KBM-7 (cell line): ENCODE results near the gene TSPAN33.
A peak's percentile ranks its signal among the peaks of the same experiment; 100 is the strongest.
"Not testable (repeated sequence)": the region's sequence is repeated elsewhere in the genome, so short reads cannot be mapped to it uniquely, and the experiment has no call there.

ENCODE experiments used
- DNase-seq: peaks from one replicate; pipeline ENCODE4 v3.0.0-alpha.2; 2015
- in situ Hi-C: fragments of 300-500 bp; cut with MboI; formaldehyde crosslinking; loops from 2 replicates; pipeline ENCODE4 v1.14.3; 2020; ENCODE audit warnings: low sequenced_read_pairs, low pct_unique_long_range_greater_than_20kb, mixed read lengths

Gene TSPAN33

DNA sequence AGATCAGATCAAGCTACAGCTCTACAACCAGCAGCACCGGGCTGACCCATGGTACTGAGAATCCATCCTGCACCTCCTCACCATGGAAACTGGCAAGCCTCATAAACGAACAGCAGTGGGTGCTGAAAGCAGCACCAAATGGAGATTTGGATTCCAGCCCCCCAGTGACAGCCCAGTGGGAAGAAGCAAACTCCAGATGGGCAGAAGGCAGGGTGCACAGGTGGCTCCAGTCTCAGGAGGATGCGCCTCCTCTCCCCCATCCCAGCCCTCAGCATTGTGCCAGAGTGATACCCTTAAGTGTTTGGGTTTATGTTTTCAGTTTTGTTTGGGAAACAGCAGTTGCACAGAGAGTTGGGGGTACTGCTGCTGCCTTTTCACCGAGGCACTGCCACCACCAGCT, 23.3 kb downstream of the TSPAN33 start:
- no peak for DNase-seq
- in situ Hi-C loops: no loop called here

DNA sequence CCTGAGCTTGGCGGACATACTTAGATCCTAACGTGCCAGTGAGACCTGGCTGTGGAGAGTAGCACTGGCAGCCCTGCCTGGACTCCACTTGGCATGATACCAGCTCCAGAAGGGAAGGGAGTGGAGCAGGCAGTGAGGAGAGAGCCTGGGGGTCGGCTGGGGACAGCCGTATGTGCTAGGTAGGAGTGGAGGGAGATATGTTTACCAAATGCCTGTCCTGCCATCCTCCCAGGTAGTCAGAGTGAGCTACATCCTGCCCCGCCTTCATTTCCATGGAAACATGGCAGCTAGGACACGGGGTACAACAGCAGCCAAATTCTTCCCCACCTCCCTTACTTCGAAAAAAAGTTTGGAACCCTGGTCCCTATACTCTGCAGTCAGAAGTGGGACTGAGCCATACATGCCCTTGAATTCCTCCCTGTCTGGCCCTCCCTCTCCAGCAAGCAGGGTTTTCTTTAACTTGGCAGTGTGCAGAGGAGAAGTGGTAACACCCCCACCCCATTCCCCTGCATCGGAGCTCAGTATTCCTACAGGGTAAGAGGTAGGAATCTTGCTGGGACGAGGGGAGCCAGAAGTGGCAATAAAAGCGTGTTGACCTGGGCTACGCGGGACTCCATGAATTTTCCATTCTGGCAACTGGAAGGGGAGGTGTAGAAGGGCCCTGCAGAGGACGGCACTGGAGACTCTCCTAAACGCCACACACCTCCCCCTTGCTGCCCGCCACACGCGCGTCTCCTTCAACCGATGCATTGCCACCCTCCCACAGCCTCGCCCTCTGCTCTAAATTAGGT, 23.9 kb downstream of the TSPAN33 start:
- no peak for DNase-seq
- in situ Hi-C loops: no loop called here

DNA sequence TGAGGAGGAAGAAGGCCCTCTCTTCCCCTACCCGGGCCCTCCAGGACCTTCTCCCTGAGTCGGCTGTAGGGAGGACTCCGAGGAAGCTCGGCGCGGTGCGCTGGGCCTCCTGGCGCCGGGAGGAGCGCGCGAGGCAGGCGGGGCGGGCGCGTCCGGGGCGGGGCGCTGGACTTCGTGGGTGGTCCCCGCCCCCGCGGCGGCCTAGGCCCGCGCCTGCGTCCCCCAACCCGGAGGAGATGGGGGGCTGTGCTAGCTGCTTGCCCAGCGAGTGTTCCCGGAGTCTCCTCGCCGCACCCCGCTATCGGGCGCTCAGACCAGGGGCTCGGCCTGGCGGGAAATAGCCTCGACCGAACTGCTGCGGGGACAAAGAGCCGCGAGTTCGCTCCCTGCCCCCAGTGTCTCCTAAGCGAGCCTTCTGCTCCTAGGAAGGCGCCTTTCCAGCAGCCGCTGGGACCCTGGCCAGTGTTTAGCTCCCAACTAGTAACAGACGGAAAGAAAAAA, 24.7 kb downstream of the TSPAN33 start:
- DNase-seq: no peak
- in situ Hi-C loops: no loop called here

DNA sequence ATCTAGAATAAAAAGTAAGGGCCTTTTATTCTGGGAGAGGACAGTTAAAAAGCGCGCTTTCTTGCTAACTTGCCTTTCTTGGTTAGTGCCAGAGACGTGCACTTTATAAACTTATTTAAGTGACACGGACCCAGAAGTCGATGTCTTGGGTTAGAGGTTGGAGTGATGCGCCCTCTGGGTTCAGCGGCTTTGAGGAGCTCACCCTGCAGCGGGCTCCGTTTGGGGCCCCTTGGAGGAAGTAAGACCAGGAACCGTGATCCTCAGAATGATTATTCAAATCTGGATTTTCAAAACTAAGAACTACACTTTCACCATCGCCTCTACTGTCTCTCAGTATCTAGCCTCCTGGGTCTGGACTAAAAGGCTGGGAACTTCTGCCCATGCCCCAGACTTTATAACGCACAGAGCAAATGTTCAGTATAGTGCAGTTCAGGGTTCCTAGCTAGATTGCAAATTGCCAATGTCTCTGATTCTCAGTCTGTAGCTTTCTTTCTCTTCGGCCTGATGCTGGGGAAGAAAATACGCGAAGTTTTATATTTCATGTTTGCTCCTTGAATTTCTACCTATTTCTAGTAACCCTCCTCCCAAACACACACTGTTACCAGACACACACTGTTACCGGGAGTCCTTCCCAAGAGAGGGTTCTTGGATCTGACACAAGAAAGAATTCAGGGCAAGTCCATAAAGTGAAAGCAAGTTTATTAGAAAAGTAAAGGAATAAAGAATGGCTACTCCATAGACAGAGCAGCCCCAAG, 25.4 kb downstream of the TSPAN33 start:
- DNase-seq: no peak
- in situ Hi-C loops: no loop called here

DNA sequence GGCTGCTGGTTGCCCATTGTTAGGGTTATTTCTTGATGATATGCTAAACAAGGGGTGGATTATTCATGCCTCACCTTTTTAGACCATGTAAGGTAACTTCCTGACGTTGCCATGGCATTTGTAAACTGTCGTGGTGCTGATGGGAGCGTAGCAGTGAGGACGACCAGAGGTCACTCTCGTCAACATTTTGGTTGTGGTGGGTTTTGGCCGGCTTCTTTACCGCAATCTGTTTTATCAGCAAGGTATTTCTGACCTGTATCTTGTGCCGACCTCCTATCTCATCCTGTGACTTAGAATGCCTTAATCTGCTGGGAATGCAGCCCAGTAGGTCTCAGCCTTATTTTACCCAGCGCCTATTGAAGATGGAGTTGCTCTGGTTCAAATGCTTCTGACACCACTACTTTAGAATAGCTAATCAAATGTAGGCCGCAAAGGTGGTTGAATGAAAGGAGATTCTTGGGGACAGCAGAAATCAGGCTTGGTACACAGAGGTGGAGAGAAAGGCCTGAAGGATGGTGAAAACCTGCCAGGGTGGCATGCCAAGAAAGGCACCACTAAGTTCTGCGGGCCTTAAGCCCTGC, 26.0 kb downstream of the TSPAN33 start:
- no peak for DNase-seq
- in situ Hi-C loops: no loop called here

DNA sequence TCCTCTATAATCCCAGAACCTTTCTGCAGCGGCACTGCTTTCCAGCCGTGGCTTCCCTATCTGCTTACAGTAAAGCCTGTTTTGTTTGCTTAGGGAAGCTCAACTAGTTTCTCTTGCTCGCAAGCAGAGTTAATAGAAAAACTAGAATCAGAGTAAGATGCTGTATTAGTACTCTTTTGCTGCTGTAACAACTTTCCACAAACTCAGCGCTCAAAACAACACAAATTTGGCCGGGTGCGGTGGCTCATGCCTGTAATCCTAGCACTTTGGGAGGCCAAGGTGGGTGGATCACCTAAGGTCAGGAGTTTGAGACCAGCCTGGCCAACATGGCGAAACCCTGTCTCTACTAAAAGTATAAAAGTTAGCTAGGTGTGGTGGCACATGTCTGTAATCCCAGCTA, 29.4 kb downstream of the TSPAN33 start:
- in situ Hi-C loops, DNase-seq: not testable (repeated sequence)

DNA sequence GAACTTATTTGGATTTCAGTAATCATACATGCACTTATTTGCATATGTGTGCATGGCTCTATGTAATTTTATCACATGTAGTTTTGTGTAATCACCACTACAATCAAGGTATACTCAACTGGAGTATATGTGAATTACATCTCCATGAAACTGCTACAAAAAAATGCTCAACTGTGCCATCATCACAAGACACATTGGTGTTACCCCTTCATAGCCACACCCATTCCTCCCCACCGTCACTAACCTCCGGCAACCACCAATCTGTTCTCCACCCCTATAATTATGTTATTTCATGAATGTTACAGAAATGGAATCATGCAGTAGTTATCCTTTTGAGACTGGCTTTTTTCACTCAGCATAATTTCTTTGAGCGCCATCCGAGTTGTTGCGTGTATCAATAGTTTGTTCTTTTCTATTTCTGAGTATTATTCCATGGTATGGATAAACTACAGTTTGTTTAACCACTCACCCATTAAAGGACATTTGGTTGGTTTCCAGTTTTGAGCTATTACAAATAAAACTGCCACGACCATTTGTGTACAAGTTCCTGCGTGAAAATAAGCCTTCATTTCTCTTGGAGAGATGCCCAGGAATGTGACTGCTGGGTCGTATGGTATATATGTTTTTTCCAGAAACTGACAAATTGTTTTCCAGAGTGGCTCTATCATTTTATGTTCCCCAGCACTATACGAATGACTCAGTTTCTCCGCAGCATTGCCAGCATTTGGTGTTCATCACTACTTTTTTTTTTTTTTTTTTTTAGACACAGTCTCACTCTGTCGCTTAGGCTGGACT, 32.6 kb downstream of the TSPAN33 start:
- in situ Hi-C loops: no loop called here
- DNase-seq: no peak

DNA sequence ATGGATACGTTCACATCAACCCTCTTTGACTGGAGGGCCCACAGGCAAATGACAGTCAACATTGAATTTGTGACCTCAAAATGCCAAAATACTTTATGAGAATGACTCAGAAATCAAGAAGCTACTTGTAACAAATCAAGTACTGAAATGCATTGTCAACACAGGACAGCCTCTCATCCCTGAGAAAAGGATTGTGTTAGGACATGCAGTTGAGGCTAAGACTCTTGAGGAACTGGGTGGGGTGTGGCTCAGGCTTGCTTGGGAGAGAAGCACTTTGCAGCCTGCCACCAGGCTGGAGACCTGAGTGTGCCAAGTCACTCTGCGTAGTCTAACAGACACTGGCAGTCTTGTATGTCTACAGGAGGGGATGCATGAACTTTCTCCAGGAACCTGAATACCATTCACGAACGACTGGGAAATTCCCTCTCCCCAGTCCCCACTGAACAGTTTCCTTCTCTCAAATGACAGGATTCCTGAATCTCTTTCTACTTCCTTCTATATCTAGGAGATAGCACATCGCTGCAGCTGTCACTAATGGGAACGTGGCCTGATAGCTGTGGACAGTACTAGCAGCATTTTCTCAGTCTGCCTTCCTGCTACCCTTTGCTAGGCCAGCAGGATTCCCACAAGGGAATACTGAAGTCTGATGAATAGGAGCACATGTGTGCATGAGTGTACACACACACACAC, 40.6 kb downstream of the TSPAN33 start:
- in situ Hi-C loops: no loop called here
- DNase-seq: no peak

DNA sequence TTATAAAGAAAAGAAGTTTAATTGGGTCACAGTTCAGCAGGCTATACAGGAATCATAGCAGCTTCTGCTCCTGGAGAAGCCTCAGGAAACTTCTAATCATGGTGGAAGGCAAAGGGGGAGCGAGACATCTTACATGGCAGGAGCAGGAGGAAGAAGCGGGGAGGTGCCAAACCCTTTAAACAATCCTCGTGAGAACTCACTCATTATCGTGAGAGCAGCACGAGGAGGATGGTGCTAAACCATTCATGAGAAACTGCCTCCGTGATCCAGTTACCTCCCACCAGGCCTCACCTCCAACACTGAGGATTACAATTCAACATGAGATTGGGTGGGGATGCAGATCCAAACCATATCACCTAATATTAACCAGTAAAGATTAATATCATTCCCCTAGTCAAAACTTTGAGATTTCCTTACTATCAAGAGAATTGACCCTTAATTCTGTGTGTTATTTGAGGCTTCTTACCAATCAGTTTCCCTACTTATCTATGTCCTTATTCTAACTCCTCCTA, 42.3 kb downstream of the TSPAN33 start:
- DNase-seq: no peak
- in situ Hi-C loops: no loop called here

DNA sequence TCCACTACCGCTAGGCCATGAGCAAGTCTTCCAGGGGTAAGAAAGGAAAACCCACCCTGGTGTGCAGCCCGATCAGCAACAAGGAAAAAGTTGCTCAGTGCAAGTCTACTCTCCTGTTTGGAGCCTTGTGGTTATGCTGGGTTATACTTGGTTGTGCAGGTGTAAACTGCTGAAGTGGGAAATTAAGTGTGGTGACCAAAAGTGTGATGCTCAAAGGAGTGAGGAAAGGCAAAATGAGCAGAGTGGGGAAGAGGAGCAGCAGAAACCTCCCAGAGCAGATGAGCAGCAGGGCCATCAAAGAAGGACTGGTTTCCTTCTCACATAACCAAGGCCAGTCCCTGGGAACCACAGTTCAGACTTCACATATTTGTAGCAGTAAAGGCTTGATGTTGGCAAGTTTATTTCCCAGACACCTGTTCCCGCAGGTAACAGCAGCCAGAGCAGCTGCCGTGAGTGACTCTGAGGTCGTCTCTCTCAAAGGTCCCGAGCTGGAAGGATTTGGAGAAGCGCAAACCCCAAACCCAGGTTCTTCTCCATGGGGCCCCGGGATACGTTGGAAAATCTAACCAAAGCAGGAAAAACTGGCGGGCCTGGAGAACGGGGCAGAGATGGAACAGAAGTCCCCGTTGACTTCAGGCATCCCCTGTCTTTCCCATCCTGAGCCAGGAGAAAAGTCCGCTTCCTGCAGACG, 43.3 kb downstream of the TSPAN33 start:
- in situ Hi-C loops: no loop called here

DNA sequence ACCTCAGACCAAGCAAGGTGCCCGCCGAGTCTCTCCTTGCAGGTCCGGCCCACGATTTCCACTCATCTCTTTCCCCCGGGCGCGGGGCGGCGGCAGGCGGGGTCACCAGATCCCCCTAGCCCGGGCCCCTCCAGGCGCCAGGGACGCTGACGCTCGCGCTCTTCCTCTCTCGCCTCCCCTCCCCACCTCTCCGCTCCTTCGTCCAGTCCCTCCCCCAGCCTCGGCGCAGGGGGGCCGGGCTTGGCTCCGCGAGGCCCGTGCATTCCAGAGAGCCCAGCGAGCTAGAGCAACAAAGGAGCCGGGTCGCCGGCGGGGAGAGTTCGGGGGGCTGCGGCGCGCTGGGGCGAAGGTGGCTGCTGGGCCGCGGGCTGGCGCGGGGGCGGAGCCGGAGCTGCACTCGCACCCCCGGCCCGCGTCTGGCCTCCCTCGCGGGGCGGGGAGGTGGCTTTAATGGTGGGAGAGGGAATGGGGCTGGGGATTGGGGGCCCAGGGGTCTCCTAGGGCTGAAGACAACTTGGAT, 43.9 kb downstream of the TSPAN33 start, which contains the start of gene SMO:
TSS of gene SMO (plus strand) at position 262 of the 520 bp plus-strand sequence. CDS start 519 bp downstream, outside the sequence.
- in situ Hi-C loops: no loop called here
- DNase-seq: peak; percentile 69

More for the DNA sequence above, 43.3 kb downstream of the TSPAN33 start:
- peak; percentile 9 for DNase-seq

DNA sequence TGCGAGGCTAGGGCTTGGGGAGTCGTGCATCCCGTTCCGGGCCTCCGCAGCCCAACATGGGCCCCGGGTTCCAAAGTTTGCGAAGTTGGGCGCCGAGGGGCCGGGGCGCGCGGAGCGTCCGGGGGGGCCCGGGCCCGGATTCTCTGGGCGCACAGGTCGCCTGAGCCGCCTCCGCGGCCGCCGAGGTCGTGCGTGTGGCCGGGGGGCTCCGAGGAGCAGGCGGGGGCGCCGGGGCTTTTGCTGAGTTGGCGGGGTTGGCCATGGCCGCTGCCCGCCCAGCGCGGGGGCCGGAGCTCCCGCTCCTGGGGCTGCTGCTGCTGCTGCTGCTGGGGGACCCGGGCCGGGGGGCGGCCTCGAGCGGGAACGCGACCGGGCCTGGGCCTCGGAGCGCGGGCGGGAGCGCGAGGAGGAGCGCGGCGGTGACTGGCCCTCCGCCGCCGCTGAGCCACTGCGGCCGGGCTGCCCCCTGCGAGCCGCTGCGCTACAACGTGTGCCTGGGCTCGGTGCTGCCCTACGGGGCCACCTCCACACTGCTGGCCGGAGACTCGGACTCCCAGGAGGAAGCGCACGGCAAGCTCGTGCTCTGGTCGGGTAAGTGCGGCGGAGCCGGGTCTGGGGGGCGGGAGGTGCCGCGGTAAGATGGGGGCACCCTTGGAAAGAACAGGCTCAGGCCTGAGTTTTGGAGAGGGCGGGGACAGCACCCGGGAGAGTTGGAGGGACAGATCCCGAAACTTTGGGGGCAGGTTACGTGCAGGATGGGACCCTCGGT, 44.6 kb downstream of the TSPAN33 start:
- in situ Hi-C loops: no loop called here
- DNase-seq: peak; percentile 30

DNA sequence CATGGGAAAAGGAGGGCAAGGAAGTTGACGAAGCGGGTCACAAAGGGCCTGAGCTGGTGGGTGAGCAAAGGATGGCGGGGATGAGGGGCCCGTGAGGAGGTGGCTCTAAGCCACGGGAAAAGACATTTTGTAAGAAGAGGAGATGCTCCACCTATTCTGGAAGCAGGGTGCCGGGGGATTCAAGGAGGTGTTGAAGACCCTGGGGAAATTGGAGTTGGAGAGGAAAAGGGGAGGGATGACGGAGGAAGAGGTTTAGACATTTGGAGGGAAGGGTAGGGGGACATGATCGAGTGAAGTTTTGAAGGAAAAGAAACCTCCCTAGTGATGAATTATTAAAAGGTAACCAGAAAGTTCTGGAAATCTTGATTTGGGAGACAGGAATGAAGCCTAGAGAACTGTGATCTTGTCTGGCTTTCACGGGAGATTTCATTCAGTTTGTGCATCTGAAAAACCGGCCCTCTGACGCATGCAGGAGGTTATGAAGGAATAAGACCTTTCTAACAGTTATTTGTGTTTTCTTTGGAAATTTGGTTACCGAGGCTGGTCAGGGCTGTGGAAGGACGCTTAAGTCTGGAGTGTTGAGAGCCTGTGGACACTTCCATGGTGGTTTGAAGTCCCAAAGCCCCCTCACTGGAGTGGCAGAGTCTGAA, 45.3 kb downstream of the TSPAN33 start:
- no peak for DNase-seq
- in situ Hi-C loops: no loop called here

DNA sequence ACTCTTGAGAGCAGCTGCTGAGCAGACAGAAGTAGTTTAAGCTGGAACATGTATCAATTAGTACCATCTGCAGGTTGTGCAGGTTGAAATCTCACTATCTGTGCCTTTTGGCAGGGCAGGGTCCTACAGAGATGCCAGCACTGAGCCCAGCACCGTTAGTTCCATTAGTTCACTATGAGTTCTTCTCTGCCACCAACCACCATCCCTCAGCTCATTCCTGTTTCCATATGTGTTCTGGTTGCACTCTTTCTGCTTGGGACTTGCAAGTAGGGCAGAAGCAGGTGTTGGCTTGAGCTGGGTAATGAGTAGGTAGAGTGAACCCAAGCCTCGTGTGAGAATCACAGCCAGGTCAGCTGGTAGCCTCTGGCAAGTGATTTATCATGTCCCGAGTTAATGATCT, 46.8 kb downstream of the TSPAN33 start:
- in situ Hi-C loops: no loop called here

DNA sequence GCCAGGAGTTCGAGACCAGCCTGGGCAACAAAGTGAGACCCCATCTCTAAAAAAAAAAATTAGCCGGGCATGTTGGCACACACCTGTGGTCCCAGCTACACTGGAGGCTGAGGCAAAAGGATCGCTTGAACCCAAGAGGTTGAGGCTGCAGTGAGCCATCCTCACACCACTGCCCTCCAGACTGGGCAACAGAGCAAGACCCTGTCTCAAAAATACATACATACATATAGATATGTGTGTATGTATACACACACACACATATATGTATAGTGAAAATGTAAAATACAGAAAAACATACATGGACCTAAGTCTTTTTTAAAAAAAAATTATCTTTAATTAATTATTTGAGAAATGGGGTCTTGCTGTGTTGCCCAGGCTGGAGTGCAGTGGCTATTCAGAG, 49.4 kb downstream of the TSPAN33 start:
- no peak for DNase-seq
- in situ Hi-C loops: no loop called here

More for the DNA sequence above, 46.8 kb downstream of the TSPAN33 start:
- no peak for DNase-seq

DNA sequence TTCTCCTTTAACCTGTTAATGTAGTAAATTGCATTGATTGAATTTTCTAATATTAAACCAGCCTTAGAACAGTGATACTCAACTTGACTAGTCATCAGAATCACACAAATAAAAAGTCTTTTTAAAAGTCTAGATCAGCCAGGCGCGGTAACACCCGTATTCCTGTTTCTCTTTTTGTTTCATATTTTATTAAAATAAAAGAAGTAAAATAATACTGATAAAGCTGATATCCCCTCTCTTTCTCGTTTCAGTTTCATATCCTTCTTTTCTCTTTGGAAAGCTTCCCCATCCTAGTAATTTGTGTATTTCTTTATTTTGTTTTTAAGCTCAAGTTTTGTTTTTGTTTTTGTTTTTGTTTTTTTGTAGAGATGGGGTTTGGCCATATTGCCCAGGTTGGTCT, 53.3 kb downstream of the TSPAN33 start:
- no peak for DNase-seq
- in situ Hi-C loops: no loop called here
